Endodermal cell (in vitro differentiated cells): ENCODE results near the gene KCNAB3. TPM values are rescaled to one million over a fixed set of nuclear protein-coding genes. Genes with fewer than 3 reads are reported as not detected.

Source experiments
- DNase-seq: peaks from one replicate; pipeline ENCODE4 v3.0.0-alpha.2; 2017
- H3K27ac ChIP-seq: 2 replicates; pipeline ENCODE4 v1.5.1; 2013; ENCODE audit warnings: mild to moderate bottlenecking, low read depth, low read length, moderate library complexity
- H3K27me3 ChIP-seq: 2 replicates; pipeline ENCODE4 v1.6.1; 2013; ENCODE audit warnings: mild to moderate bottlenecking, low read length, moderate library complexity; ENCODE audit not compliant: insufficient read depth, control insufficient read depth, poor library complexity, severe bottlenecking
- H3K36me3 ChIP-seq: 2 replicates; pipeline ENCODE4 v1.7.0; 2013; ENCODE audit warnings: mild to moderate bottlenecking, low read length, moderate library complexity; ENCODE audit not compliant: control insufficient read depth, insufficient read depth
- H3K4me1 ChIP-seq: one replicate; pipeline ENCODE4 v1.7.0; 2013; ENCODE audit warnings: low read length; ENCODE audit not compliant: control insufficient read depth, insufficient read depth
- H3K4me3 ChIP-seq: 2 replicates; pipeline ENCODE4 v1.5.1; 2013; ENCODE audit warnings: mild to moderate bottlenecking, low read length, moderate library complexity
- H3K9ac ChIP-seq: 2 replicates; pipeline ENCODE4 v1.6.1; 2013; ENCODE audit warnings: mild to moderate bottlenecking, low read length, moderate library complexity; ENCODE audit not compliant: poor library complexity, severe bottlenecking; ENCODE audit errors: extremely low read depth
- H3K9me3 ChIP-seq: 2 replicates; pipeline ENCODE4 v1.6.1; 2013; ENCODE audit warnings: mild to moderate bottlenecking, low read length, moderate library complexity; ENCODE audit not compliant: control insufficient read depth
- H3K27ac Mint-ChIP-seq: 2 replicates; pipeline ENCODE4 v1.8.0; 2020; ENCODE audit warnings: mixed read lengths
- H3K27me3 Mint-ChIP-seq: 2 replicates; pipeline ENCODE4 v1.8.0; 2021; ENCODE audit warnings: mild to moderate bottlenecking, mixed read lengths; ENCODE audit not compliant: insufficient read depth
- H3K36me3 Mint-ChIP-seq: 2 replicates; pipeline ENCODE4 v1.8.0; 2020; ENCODE audit warnings: low read depth, mixed read lengths
- H3K4me1 Mint-ChIP-seq: 2 replicates; pipeline ENCODE4 v1.8.0; 2020; ENCODE audit warnings: mixed read lengths
- H3K4me3 Mint-ChIP-seq: 2 replicates; pipeline ENCODE4 v1.8.0; 2020; ENCODE audit warnings: mild to moderate bottlenecking, moderate library complexity, mixed read lengths
- H3K9me3 Mint-ChIP-seq: 2 replicates; pipeline ENCODE4 v1.8.0; 2020; ENCODE audit warnings: mild to moderate bottlenecking, mixed read lengths
- WGBS, 2 experiments: methylation state at CpG; one replicate each; pipeline versions ENCODE4 v1.1.5 to v1.1.7; 2013; ENCODE audit warnings: missing lambda C conversion rate in 2 of 2, mixed read lengths in 1 of 2; ENCODE audit not compliant: insufficient coverage in 1 of 2, insufficient read length in 1 of 2; 5-methylcytosine and 5-hydroxymethylcytosine counted together
- total RNA-seq, 2 donors: library from RNA; stranded (reverse); fragmentation: NEBNext Ultra II Directional in 1 of 2; extraction: Animal tissue kit (Norgen Biotek cat#: 25700) in 1 of 2; gene quantifications; 2 replicates in 1 of 2; 3 replicates in 1 of 2; pipeline ENCODE4 v1.2.1, GENCODE V29; 2021
- TF ChIP-seq, protein P1 (sequence below): fragments of 200-600 bp; sonication (generic); conservative IDR thresholded peaks from 2 replicates; pipeline ENCODE4 v1.5.0; 2021; ENCODE audit warnings: antibody characterized with exemption, mild to moderate bottlenecking

The KCNAB3 gene
- total RNA-seq, 2 donors from 2014 or later = 4.0 to 6.5 TPM

- Mint-ChIP-seq H3K9me3 (no peaks in the 10 kb centered on the region), H3K4me3 (no peak overlapping the region), H3K4me1 (peaks cover 18% of the 10 kb centered on the region), H3K27me3 (no peaks in the 10 kb centered on the region), H3K36me3 (peaks cover 51% of the 10 kb centered on the region), H3K27ac (no peak overlapping the region)
- no peak overlapping the region for H3K9ac ChIP-seq
- DNase-seq = no peak
- TF ChIP-seq, protein P1, sequence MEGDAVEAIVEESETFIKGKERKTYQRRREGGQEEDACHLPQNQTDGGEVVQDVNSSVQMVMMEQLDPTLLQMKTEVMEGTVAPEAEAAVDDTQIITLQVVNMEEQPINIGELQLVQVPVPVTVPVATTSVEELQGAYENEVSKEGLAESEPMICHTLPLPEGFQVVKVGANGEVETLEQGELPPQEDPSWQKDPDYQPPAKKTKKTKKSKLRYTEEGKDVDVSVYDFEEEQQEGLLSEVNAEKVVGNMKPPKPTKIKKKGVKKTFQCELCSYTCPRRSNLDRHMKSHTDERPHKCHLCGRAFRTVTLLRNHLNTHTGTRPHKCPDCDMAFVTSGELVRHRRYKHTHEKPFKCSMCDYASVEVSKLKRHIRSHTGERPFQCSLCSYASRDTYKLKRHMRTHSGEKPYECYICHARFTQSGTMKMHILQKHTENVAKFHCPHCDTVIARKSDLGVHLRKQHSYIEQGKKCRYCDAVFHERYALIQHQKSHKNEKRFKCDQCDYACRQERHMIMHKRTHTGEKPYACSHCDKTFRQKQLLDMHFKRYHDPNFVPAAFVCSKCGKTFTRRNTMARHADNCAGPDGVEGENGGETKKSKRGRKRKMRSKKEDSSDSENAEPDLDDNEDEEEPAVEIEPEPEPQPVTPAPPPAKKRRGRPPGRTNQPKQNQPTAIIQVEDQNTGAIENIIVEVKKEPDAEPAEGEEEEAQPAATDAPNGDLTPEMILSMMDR = no peak
- no peaks in the 10 kb centered on the region for H3K27me3 ChIP-seq
- peaks cover 59% of the 10 kb centered on the region for H3K36me3 ChIP-seq
- no peaks in the 10 kb centered on the region for H3K9me3 ChIP-seq
- H3K4me1 ChIP-seq = peaks cover 5% of the 10 kb centered on the region
- no peak overlapping the region for H3K4me3 ChIP-seq
- H3K27ac ChIP-seq = no peak overlapping the region
Measured at GRCh38 chr17:7935859-7936258, 6.2 kb upstream of the KCNAB3 start.

- peak; percentile 87 for DNase-seq
Measured at GRCh38 chr17:7932949-7933348, 3.3 kb upstream of the KCNAB3 start.

GRCh38 chr17:7932483-7932891 lies 2.8 kb upstream of the KCNAB3 start:
- Histone ChIP-seq H3K36me3 (peaks cover 38% of the 10 kb centered on the region), H3K4me3 (peak overlapping the region; percentile 95), H3K27ac (peak overlapping the region; percentile 47), H3K27me3 (peaks cover 16% of the 10 kb centered on the region), H3K9me3 (no peaks in the 10 kb centered on the region), H3K9ac (peak overlapping the region; percentile 67), H3K4me1 (peaks cover 5% of the 10 kb centered on the region)
- H3K36me3 Mint-ChIP-seq = peaks cover 30% of the 10 kb centered on the region
- DNase-seq = no peak
- peak overlapping the region; percentile 98 for H3K27ac Mint-ChIP-seq
- TF ChIP-seq, protein P1 = no peak
- no peaks in the 10 kb centered on the region for H3K9me3 Mint-ChIP-seq
- peaks cover 29% of the 10 kb centered on the region for H3K4me1 Mint-ChIP-seq
- H3K4me3 Mint-ChIP-seq = peak overlapping the region; percentile 99
- WGBS, 2 experiments = 2 to 3% methylated on average over 8 to 17 of the region's 17 CpGs
- H3K27me3 Mint-ChIP-seq = peaks cover 23% of the 10 kb centered on the region

More at GRCh38 chr17:7932949-7933348, 3.3 kb upstream of the KCNAB3 start:
- Histone ChIP-seq H3K36me3 (peaks cover 40% of the 10 kb centered on the region), H3K9me3 (no peaks in the 10 kb centered on the region), H3K4me3 (peak overlapping the region; percentile 95), H3K4me1 (peaks cover 5% of the 10 kb centered on the region), H3K9ac (peak overlapping the region; percentile 67), H3K27ac (no peak overlapping the region), H3K27me3 (peaks cover 16% of the 10 kb centered on the region)
- Mint-ChIP-seq H3K27me3 (peaks cover 18% of the 10 kb centered on the region), H3K4me3 (peak overlapping the region; percentile 99), H3K36me3 (peaks cover 31% of the 10 kb centered on the region), H3K4me1 (peaks cover 27% of the 10 kb centered on the region), H3K9me3 (no peaks in the 10 kb centered on the region), H3K27ac (peak overlapping the region; percentile 98)
- TF ChIP-seq, protein P1 = peak; percentile 58
- 9 to 14% methylated on average over 9 to 16 of the region's 16 CpGs for WGBS, 2 experiments
